Measurements from ENCODE around the gene FMO5. TPM values are rescaled to one million over a fixed set of nuclear protein-coding genes. Genes with fewer than 3 reads are reported as not detected.
"Not testable (repeated sequence)": the region's sequence is repeated elsewhere in the genome, so short reads cannot be mapped to it uniquely, and the experiment has no call there.

Gene FMO5
- total RNA-seq, 1 donor, result 3.5 TPM

DNA sequence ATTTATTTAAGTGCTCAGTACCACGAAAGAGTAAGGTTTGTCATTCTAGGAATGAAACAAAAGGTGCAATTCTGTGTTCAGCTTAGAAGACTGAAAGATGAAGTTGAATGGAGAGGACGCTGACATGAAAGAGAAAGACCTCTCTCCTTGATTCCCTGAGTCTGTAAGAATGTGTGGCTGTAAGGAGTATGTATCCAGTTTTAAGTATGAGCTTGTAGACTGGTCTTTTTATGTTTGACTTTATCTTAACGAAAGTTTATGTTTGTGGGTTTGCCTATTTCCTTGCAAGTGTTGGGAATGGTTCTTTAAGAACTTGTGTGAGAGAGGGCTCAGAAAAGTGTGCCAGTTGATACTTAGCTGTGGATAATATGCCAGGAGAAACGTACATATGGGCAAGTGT is 18.7 kb upstream of the FMO5 start:
- peaks cover 41% of the 10 kb centered on the region for H3K4me1 ChIP-seq (ENCODE audit: insufficient read depth, low read length)
- H3K27me3 ChIP-seq (ENCODE audit: insufficient read depth, low read length), result no peaks in the 10 kb centered on the region
- peak overlapping the region; percentile 88 for H3K4me3 ChIP-seq (ENCODE audit: low read length)
- H3K9me3 ChIP-seq (ENCODE audit: low read depth, low read length), result no peaks in the 10 kb centered on the region

DNA sequence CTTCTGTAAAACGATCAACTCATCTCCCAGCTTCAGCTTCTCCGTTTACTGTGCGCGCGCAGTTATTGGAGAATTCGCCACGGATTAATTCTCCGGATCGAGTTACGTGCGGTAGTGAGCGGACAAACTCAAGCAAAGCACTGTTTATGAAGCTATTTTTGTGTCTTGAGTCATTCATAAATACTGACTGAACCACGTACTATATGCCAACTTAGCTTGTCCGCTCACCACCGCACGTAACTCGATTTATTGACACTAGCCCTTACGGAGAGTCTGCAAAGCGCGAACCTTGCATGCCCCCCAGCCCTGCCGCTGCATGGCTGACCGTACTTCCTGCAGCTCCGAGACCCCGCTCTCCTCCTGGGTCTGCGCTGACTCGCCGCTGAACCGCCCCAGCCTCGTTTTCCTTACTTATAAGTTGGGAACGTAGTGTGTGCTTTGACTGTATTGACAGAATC is 18.1 kb upstream of the FMO5 start:
- Histone ChIP-seq H3K27me3 (ENCODE audit: insufficient read depth, low read length) (no peaks in the 10 kb centered on the region), H3K9me3 (ENCODE audit: low read depth, low read length) (no peaks in the 10 kb centered on the region), H3K4me1 (ENCODE audit: insufficient read depth, low read length) (peaks cover 41% of the 10 kb centered on the region), H3K4me3 (ENCODE audit: low read length) (peak overlapping the region; percentile 88)

DNA sequence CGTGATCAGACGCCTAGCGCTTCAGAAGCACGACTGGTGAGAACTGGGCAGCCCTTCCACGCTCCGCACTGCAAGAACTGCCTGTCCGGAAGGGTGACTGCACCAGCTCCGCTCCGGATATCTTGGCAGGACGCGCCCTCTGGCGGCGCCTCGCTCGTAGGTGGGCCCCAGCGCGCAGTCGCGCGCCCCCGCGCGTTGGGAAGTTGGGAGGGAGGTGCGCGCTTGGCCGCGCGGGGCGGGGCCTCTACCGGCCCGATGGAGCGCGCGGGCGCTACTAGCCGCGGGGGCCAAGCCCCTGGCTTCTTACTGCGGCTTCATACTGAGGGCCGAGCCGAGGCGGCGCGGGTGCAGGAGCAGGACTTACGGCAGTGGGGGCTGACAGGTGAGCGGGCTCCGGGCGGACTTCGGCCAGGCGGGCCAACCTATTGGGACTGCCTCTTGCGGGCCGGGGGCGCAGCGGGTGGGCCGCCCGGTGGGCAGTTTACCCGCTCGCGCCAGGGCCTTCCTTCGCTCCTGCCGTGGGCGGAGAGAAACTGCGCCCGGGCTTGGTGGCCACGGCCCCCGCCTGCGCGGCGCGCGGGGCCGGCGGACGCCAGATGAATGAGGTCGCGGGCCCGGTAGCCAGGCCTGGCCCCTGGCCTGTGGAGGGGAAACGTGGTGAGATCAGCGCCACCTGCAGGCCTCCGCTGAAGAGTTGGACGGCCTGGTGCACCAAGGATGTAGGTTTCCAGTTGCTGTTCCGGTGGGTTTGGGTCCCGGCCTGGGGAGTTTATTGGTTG is 17.5 kb upstream of the FMO5 start, which contains the start of gene CHD1L:
CHD1L (plus strand) TSS at position 236 of the 779 bp plus-strand sequence; CDS start at position 256, 20 bp downstream.
- H3K4me1 ChIP-seq (ENCODE audit: insufficient read depth, low read length), result peaks cover 37% of the 10 kb centered on the region
- peak within 1 kb of the TSS; percentile 88 for H3K4me3 ChIP-seq (ENCODE audit: low read length)

GRCh38 chr1:147241934-147242448 is 16.9 kb upstream of the FMO5 start:
- Histone ChIP-seq H3K9me3 (ENCODE audit: low read depth, low read length) (no peaks in the 10 kb centered on the region), H3K4me3 (ENCODE audit: low read length) (peak overlapping the region; percentile 88), H3K27me3 (ENCODE audit: insufficient read depth, low read length) (no peaks in the 10 kb centered on the region), H3K4me1 (ENCODE audit: insufficient read depth, low read length) (peaks cover 31% of the 10 kb centered on the region)

More for the DNA sequence above, 17.5 kb upstream of the FMO5 start, which contains the start of gene CHD1L:
- Histone ChIP-seq H3K27me3 (ENCODE audit: insufficient read depth, low read length) (no peaks in the 10 kb centered on the region), H3K9me3 (ENCODE audit: low read depth, low read length) (no peaks in the 10 kb centered on the region)

- H3K4me1 ChIP-seq (ENCODE audit: insufficient read depth, low read length), result peaks cover 17% of the 10 kb centered on the region
- H3K4me3 ChIP-seq (ENCODE audit: low read length); H3K27me3 ChIP-seq (ENCODE audit: insufficient read depth, low read length); H3K9me3 ChIP-seq (ENCODE audit: low read depth, low read length): not testable (repeated sequence)
These were observed 15.1 kb upstream of the FMO5 start for GRCh38 chr1:147240131-147240721.

GRCh38 chr1:147238925-147239820 is 14.0 kb upstream of the FMO5 start:
- Histone ChIP-seq H3K9me3 (ENCODE audit: low read depth, low read length) (no peaks in the 10 kb centered on the region), H3K4me1 (ENCODE audit: insufficient read depth, low read length) (peaks cover 14% of the 10 kb centered on the region), H3K4me3 (ENCODE audit: low read length) (no peak overlapping the region), H3K27me3 (ENCODE audit: insufficient read depth, low read length) (no peaks in the 10 kb centered on the region)

- H3K4me3 ChIP-seq (ENCODE audit: low read length), result no peak overlapping the region
- no peaks in the 10 kb centered on the region for H3K9me3 ChIP-seq (ENCODE audit: low read depth, low read length)
- H3K4me1 ChIP-seq (ENCODE audit: insufficient read depth, low read length), result peaks cover 5% of the 10 kb centered on the region
- H3K27me3 ChIP-seq (ENCODE audit: insufficient read depth, low read length), result no peaks in the 10 kb centered on the region
These were observed 13.1 kb upstream of the FMO5 start for GRCh38 chr1:147238053-147238902.

- H3K9me3 ChIP-seq (ENCODE audit: low read depth, low read length), result no peaks in the 10 kb centered on the region
These were observed 12.0 kb upstream of the FMO5 start for GRCh38 chr1:147236959-147237791.

GRCh38 chr1:147236448-147236847 is 11.3 kb upstream of the FMO5 start:
- Histone ChIP-seq H3K4me3 (ENCODE audit: low read length) (no peak overlapping the region), H3K4me1 (ENCODE audit: insufficient read depth, low read length) (no peaks in the 10 kb centered on the region), H3K27me3 (ENCODE audit: insufficient read depth, low read length) (no peaks in the 10 kb centered on the region), H3K9me3 (ENCODE audit: low read depth, low read length) (no peaks in the 10 kb centered on the region)

More at GRCh38 chr1:147236959-147237791, 12.0 kb upstream of the FMO5 start:
- H3K4me1 ChIP-seq (ENCODE audit: insufficient read depth, low read length), result peaks cover 3% of the 10 kb centered on the region
- H3K27me3 ChIP-seq (ENCODE audit: insufficient read depth, low read length), result no peaks in the 10 kb centered on the region
- no peak overlapping the region for H3K4me3 ChIP-seq (ENCODE audit: low read length)

- Histone ChIP-seq H3K9me3 (ENCODE audit: low read depth, low read length) (no peaks in the 10 kb centered on the region), H3K4me3 (ENCODE audit: low read length) (no peak overlapping the region), H3K4me1 (ENCODE audit: insufficient read depth, low read length) (no peaks in the 10 kb centered on the region), H3K27me3 (ENCODE audit: insufficient read depth, low read length) (no peaks in the 10 kb centered on the region)
These were observed 10.7 kb upstream of the FMO5 start for GRCh38 chr1:147235822-147236221.

- not testable (repeated sequence) for H3K9me3 ChIP-seq (ENCODE audit: low read depth, low read length); H3K27me3 ChIP-seq (ENCODE audit: insufficient read depth, low read length); H3K4me3 ChIP-seq (ENCODE audit: low read length); H3K4me1 ChIP-seq (ENCODE audit: insufficient read depth, low read length)
These were observed 8.8 kb upstream of the FMO5 start for GRCh38 chr1:147233903-147234302.

- not testable (repeated sequence) for H3K4me3 ChIP-seq (ENCODE audit: low read length); H3K9me3 ChIP-seq (ENCODE audit: low read depth, low read length); H3K27me3 ChIP-seq (ENCODE audit: insufficient read depth, low read length); H3K4me1 ChIP-seq (ENCODE audit: insufficient read depth, low read length)
These were observed 5.9 kb upstream of the FMO5 start for GRCh38 chr1:147231032-147231431.

GRCh38 chr1:147223740-147224615 is 1.2 kb downstream of the FMO5 start:
- H3K9me3 ChIP-seq (ENCODE audit: low read depth, low read length), result no peaks in the 10 kb centered on the region
- no peak overlapping the region for H3K4me3 ChIP-seq (ENCODE audit: low read length)
- H3K27me3 ChIP-seq (ENCODE audit: insufficient read depth, low read length), result no peaks in the 10 kb centered on the region
- H3K4me1 ChIP-seq (ENCODE audit: insufficient read depth, low read length), result peaks cover 17% of the 10 kb centered on the region
